Lower leg skin (tissue), 3 donors: Measurements from ENCODE around the gene PDE7B.

Experiments
- CTCF ChIP-seq, 3 donors: fragments of 450-650 bp; IDR thresholded peaks; one replicate each; pipeline ENCODE4 v1.5.1; 2016; ENCODE audit warnings: antibody characterized with exemption in 3 of 3, mild to moderate bottlenecking in 3 of 3, moderate library complexity in 2 of 3
- POLR2A ChIP-seq, 2 donors: fragments of 450-650 bp; IDR thresholded peaks; one replicate each; pipeline ENCODE4 v1.6.1; 2016 to 2017; ENCODE audit warnings: antibody characterized with exemption in 2 of 2, mild to moderate bottlenecking in 1 of 2, moderate library complexity in 1 of 2

- TF ChIP-seq CTCF (IDR thresholded peaks at IDR 0.05) (no peak), POLR2A (IDR thresholded peaks at IDR 0.05) (no peak)
Observed at GRCh38 chr6:136209496-136209895, 358.0 kb downstream of the PDE7B start.
